DOHH2 (cell line): Measurements from ENCODE around the gene FOXN3.

Source experiments
- H3F3A ChIP-seq: fragments of 200-600 bp; sonication (generic), shearing (Covaris generic); 2 replicates; pipeline ENCODE4 v1.6.0; 2016; ENCODE audit warnings: antibody characterized with exemption, mild to moderate bottlenecking; ENCODE audit not compliant: control insufficient read depth, insufficient read depth
- H3K27ac ChIP-seq: fragments of 200-600 bp; sonication (generic); 2 replicates; pipeline ENCODE4 v1.5.1; 2014; ENCODE audit warnings: low read depth, mild to moderate bottlenecking, low read length, moderate library complexity
- H3K27me3 ChIP-seq: fragments of 200-600 bp; sonication (generic); 2 replicates; pipeline ENCODE4 v1.6.1; 2014; ENCODE audit warnings: mild to moderate bottlenecking, low read length, mixed read lengths; ENCODE audit not compliant: control insufficient read depth
- H3K36me3 ChIP-seq: fragments of 200-600 bp; sonication (generic); 2 replicates; pipeline ENCODE4 v1.6.1; 2014; ENCODE audit warnings: mild to moderate bottlenecking, low read length, moderate library complexity, mixed read lengths; ENCODE audit not compliant: control insufficient read depth
- H3K4me1 ChIP-seq: fragments of 200-600 bp; sonication (generic); 2 replicates; pipeline ENCODE4 v1.6.1; 2014; ENCODE audit warnings: mild to moderate bottlenecking, low read length, mixed read lengths; ENCODE audit not compliant: control insufficient read depth
- H3K4me2 ChIP-seq: fragments of 200-600 bp; sonication (generic); 2 replicates; pipeline ENCODE4 v1.6.0; 2014; ENCODE audit warnings: mild to moderate bottlenecking, low read length, moderate library complexity
- H3K4me3 ChIP-seq: fragments of 200-600 bp; sonication (generic); 2 replicates; pipeline ENCODE4 v1.5.1; 2014; ENCODE audit warnings: mild to moderate bottlenecking, low read length, mixed read lengths
- H3K79me2 ChIP-seq: fragments of 200-600 bp; sonication (generic); 2 replicates; pipeline ENCODE4 v1.6.1; 2014; ENCODE audit warnings: mild to moderate bottlenecking, low read length, mixed read lengths; ENCODE audit not compliant: control insufficient read depth
- H3K9me2 ChIP-seq: fragments of 200-600 bp; sonication (generic); replicated peaks from 2 replicates; pipeline ENCODE4 v1.6.1; 2014; ENCODE audit warnings: mild to moderate bottlenecking, low read length, mixed read lengths; ENCODE audit not compliant: control insufficient read depth
- H3K9me3 ChIP-seq: fragments of 200-600 bp; sonication (generic); 2 replicates; pipeline ENCODE4 v1.6.1; 2014; ENCODE audit warnings: antibody characterized with exemption, low read length, mixed read lengths; ENCODE audit not compliant: control insufficient read depth, insufficient read depth
- H4K20me1 ChIP-seq: fragments of 200-600 bp; sonication (generic); 2 replicates; pipeline ENCODE4 v1.6.0; 2014; ENCODE audit warnings: low read depth, mild to moderate bottlenecking, antibody characterized with exemption, low read length, moderate library complexity; ENCODE audit not compliant: control insufficient read depth, insufficient read depth
- CTCF ChIP-seq: fragments of 200-600 bp; sonication (generic); IDR thresholded peaks from one replicate; pipeline ENCODE4 v1.5.1; 2014; ENCODE audit warnings: antibody characterized with exemption, mild to moderate bottlenecking, low read depth, low read length; ENCODE audit not compliant: poor library complexity, severe bottlenecking
- EZH2phosphoT487 ChIP-seq: fragments of 200-600 bp; sonication (generic); IDR thresholded peaks from 2 replicates; pipeline ENCODE4 v1.6.1; 2017; ENCODE audit warnings: borderline replicate concordance, mild to moderate bottlenecking, antibody characterized with exemption, low read length, moderate library complexity, mixed read lengths

The FOXN3 gene

GRCh38 chr14:89141862-89142261 is 275.2 kb downstream of the FOXN3 start:
- Histone ChIP-seq H3K27ac (no peak overlapping the region), H3K9me2 (no peaks in the 10 kb centered on the region; the same call in 1 of the 2 replicates), H3K4me3 (no peak overlapping the region), H3K4me1 (no peaks in the 10 kb centered on the region), H3K9me3 (no peaks in the 10 kb centered on the region), H3K27me3 (peaks cover 5% of the 10 kb centered on the region; the same call in 1 of the 2 replicates), H3K79me2 (no peaks in the 10 kb centered on the region), H4K20me1 (no peaks in the 10 kb centered on the region), H3K36me3 (no peaks in the 10 kb centered on the region), H3F3A (no peaks in the 10 kb centered on the region), H3K4me2 (no peak overlapping the region)
- TF ChIP-seq EZH2phosphoT487 (no peak), CTCF (no peak)

DNA sequence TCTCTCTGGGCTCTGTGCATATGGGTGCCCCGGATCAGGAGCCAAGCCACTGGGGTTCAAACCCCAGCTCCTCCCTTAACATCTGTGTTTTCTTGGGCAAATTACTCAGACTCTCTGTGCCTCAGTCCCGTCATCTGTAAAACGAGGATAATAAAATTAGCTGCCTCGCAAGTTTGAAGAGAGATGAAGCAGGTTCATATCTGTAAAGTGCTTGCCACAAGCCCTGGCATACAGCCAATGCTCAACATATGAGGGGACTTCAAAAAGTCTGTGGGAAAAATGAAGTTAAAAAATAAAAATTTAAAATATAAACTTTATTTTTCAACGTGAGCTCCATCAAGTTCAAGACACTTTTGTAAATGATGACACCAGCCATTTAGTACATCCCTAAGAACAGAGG is 276.7 kb downstream of the FOXN3 start:
- TF ChIP-seq CTCF, result no peak
- no peak for TF ChIP-seq EZH2phosphoT487
- no peaks in the 10 kb centered on the region for H3K79me2 ChIP-seq
- H4K20me1 ChIP-seq, result no peaks in the 10 kb centered on the region
- no peak overlapping the region for H3K27ac ChIP-seq
- no peaks in the 10 kb centered on the region for H3K36me3 ChIP-seq
- H3F3A ChIP-seq, result no peaks in the 10 kb centered on the region
- H3K9me2 ChIP-seq, result no peaks in the 10 kb centered on the region
- no peak overlapping the region for H3K4me2 ChIP-seq
- no peaks in the 10 kb centered on the region for H3K9me3 ChIP-seq
- no peaks in the 10 kb centered on the region for H3K4me1 ChIP-seq
- peaks cover 5% of the 10 kb centered on the region; the same call in 1 of the 2 replicates for H3K27me3 ChIP-seq
- no peak overlapping the region for H3K4me3 ChIP-seq

GRCh38 chr14:89139404-89140247 is 277.4 kb downstream of the FOXN3 start:
- H3K4me2 ChIP-seq, result no peak overlapping the region
- no peaks in the 10 kb centered on the region for H3F3A ChIP-seq
- TF ChIP-seq EZH2phosphoT487 (no peak), CTCF (no peak)
- H3K79me2 ChIP-seq, result no peaks in the 10 kb centered on the region
- peaks cover 3% of the 10 kb centered on the region; the same call in 1 of the 2 replicates for H3K27me3 ChIP-seq
- no peaks in the 10 kb centered on the region for H3K9me2 ChIP-seq
- H3K9me3 ChIP-seq, result no peaks in the 10 kb centered on the region
- no peaks in the 10 kb centered on the region for H3K4me1 ChIP-seq
- H3K27ac ChIP-seq, result no peak overlapping the region
- H3K4me3 ChIP-seq, result no peak overlapping the region
- no peaks in the 10 kb centered on the region for H3K36me3 ChIP-seq
- no peaks in the 10 kb centered on the region for H4K20me1 ChIP-seq
